AG09309 (cell line): ENCODE data around the gene CRAMP1.

Experiments
- DNase-seq: peaks from one replicate; pipeline ENCODE4 v3.0.0-alpha.2; 2010; ENCODE audit warnings: low read depth
- H3K4me3 ChIP-seq: 2 replicates; pipeline ENCODE4 v1.5.1; 2011; ENCODE audit warnings: mild to moderate bottlenecking, low read depth, low read length, moderate library complexity; ENCODE audit not compliant: control insufficient read depth
- CTCF ChIP-seq: IDR thresholded peaks from 2 replicates; pipeline ENCODE4 v1.5.1; 2011; ENCODE audit warnings: mild to moderate bottlenecking, low read depth, low read length, inconsistent platforms; ENCODE audit not compliant: insufficient read depth, control insufficient read depth; ENCODE audit errors: missing control alignments

CRAMP1 gene

GRCh38 chr16:1706386-1707192 is 94.4 kb downstream of the CRAMP1 start:
- DNase-seq: no peak
- TF ChIP-seq CTCF: no peak
- peak overlapping the region; percentile 96 for H3K4me3 ChIP-seq

GRCh38 chr16:1707193-1707790 is 95.1 kb downstream of the CRAMP1 start:
- no peak for DNase-seq
- H3K4me3 ChIP-seq: peak overlapping the region; percentile 96
- TF ChIP-seq CTCF: no peak

- no peak for DNase-seq
- peak overlapping the region; percentile 11 for H3K4me3 ChIP-seq
- no peak for TF ChIP-seq CTCF
These were observed 96.1 kb downstream of the CRAMP1 start for GRCh38 chr16:1708083-1708767.

GRCh38 chr16:1708768-1709180 is 96.6 kb downstream of the CRAMP1 start:
- TF ChIP-seq CTCF: no peak
- no peak for DNase-seq
- no peak overlapping the region for H3K4me3 ChIP-seq

- H3K4me3 ChIP-seq: no peak overlapping the region
- no peak for DNase-seq
- no peak for TF ChIP-seq CTCF
These were observed 97.2 kb downstream of the CRAMP1 start for GRCh38 chr16:1709356-1709755.

- no peak overlapping the region for H3K4me3 ChIP-seq
- DNase-seq: no peak
- TF ChIP-seq CTCF: no peak
These were observed 98.8 kb downstream of the CRAMP1 start for GRCh38 chr16:1710811-1711507.
